GM18858 (cell line): ENCODE measurements around the gene MYOM1.

Experiments used
- ATAC-seq: cut with Tn5 transposase; IDR thresholded peaks from one replicate; pipeline ENCODE4 v1.9.1; 2021; ENCODE audit not compliant: unreplicated experiment

Gene MYOM1

GRCh38 chr18:3250237-3251107, 30.7 kb upstream of the MYOM1 start:
- ATAC-seq: no peak

- ATAC-seq: no peak
Measured at GRCh38 chr18:3248658-3249359, 29.0 kb upstream of the MYOM1 start.

- no peak for ATAC-seq
Measured at GRCh38 chr18:3248062-3248657, 28.4 kb upstream of the MYOM1 start.

GRCh38 chr18:3247240-3248061, 27.7 kb upstream of the MYOM1 start, which contains the start of gene MYL12A:
MYL12A (plus strand) TSS chr18:3247801; CDS start chr18:3253248, 5,447 bp downstream.
- ATAC-seq: peak; percentile 69

- no peak for ATAC-seq
Measured at GRCh38 chr18:3246635-3247239, 27.0 kb upstream of the MYOM1 start.

- ATAC-seq: peak; percentile 48
Measured at GRCh38 chr18:3245853-3246634, 26.3 kb upstream of the MYOM1 start.

- ATAC-seq: no peak
Measured at GRCh38 chr18:3245185-3245564, 25.4 kb upstream of the MYOM1 start.

GRCh38 chr18:3238742-3239141, 19.0 kb upstream of the MYOM1 start:
- ATAC-seq: no peak

- ATAC-seq: no peak
Measured at GRCh38 chr18:3236470-3236869, 16.7 kb upstream of the MYOM1 start.

- no peak for ATAC-seq
Measured at GRCh38 chr18:3235846-3236245, 16.1 kb upstream of the MYOM1 start.

- no peak for ATAC-seq
Measured at GRCh38 chr18:3234457-3234856, 14.7 kb upstream of the MYOM1 start.

GRCh38 chr18:3233433-3234168, 13.8 kb upstream of the MYOM1 start:
- no peak for ATAC-seq

GRCh38 chr18:3233004-3233403, 13.2 kb upstream of the MYOM1 start:
- ATAC-seq: no peak

- ATAC-seq: no peak
Measured at GRCh38 chr18:3230401-3231334, 10.9 kb upstream of the MYOM1 start.

- no peak for ATAC-seq
Measured at GRCh38 chr18:3226048-3226447, 6.3 kb upstream of the MYOM1 start.

GRCh38 chr18:3225588-3225987, 5.8 kb upstream of the MYOM1 start:
- no peak for ATAC-seq

GRCh38 chr18:3224223-3224622, 4.5 kb upstream of the MYOM1 start:
- no peak for ATAC-seq

- no peak for ATAC-seq
Measured at GRCh38 chr18:3223356-3223755, 3.6 kb upstream of the MYOM1 start.
